ENCODE results near the gene ITPK1.

DNA sequence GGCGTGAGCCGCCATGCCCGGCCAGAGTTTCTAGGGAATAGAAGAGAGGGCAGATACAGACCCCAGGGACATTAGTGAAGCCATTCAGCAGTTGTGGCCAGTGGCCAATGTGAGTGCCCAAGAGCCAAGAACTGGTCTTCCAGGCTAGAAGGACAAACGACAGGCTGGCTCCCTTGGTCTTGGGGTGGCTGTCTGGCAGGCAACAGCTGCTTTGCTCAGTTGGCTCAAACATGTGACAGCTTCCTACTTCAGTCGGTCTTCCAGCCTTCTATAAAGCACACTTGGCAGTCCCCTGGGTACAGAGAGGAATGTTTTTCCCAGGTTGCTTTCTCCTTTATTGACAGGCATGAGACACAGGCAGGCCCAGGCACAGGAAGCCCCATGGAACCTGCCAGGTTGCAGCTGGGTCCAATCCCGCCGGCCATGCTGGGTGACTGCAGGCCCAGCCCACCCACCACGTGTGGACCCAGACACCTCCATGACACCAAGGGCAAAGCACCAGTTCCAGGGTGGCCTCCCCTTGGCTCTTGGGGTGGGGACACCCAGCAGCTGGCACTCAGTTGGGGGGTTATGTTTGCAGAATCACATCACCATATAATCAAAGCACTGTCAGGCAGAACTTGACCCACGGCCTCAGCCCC, 177.4 kb downstream of the ITPK1 start:
- TF ChIP-seq CREM (IDR thresholded peaks at IDR 0.05; ENCODE audit: low read depth) (no peak), POLR2A (IDR thresholded peaks at IDR 0.05; ENCODE audit: low read depth, low read length) (no peak), SIN3A (IDR thresholded peaks at IDR 0.05; ENCODE audit: low read depth, low read length) (no peak), RAD21 (IDR thresholded peaks at IDR 0.05; ENCODE audit: insufficient read depth, low read depth, low read length) (no peak)
- TF ChIP-seq, protein P1, sequence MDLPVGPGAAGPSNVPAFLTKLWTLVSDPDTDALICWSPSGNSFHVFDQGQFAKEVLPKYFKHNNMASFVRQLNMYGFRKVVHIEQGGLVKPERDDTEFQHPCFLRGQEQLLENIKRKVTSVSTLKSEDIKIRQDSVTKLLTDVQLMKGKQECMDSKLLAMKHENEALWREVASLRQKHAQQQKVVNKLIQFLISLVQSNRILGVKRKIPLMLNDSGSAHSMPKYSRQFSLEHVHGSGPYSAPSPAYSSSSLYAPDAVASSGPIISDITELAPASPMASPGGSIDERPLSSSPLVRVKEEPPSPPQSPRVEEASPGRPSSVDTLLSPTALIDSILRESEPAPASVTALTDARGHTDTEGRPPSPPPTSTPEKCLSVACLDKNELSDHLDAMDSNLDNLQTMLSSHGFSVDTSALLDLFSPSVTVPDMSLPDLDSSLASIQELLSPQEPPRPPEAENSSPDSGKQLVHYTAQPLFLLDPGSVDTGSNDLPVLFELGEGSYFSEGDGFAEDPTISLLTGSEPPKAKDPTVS (IDR thresholded peaks at IDR 0.05; ENCODE audit: low read depth, low read length) = no peak
- TF ChIP-seq, protein P2, sequence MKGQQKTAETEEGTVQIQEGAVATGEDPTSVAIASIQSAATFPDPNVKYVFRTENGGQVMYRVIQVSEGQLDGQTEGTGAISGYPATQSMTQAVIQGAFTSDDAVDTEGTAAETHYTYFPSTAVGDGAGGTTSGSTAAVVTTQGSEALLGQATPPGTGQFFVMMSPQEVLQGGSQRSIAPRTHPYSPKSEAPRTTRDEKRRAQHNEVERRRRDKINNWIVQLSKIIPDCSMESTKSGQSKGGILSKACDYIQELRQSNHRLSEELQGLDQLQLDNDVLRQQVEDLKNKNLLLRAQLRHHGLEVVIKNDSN (IDR thresholded peaks at IDR 0.05; ENCODE audit: borderline replicate concordance, extremely low read length, insufficient read depth, low read depth, low read length) = no peak

Measured in GM12878 (cell line).